HuH-7 (cell line): ENCODE data around the gene LIMA1.
"Not testable (repeated sequence)": the region's sequence is repeated elsewhere in the genome, so short reads cannot be mapped to it uniquely, and the experiment has no call there.

Source experiments
- DNase-seq: peaks from one replicate; pipeline ENCODE4 v3.0.0; 2011; ENCODE audit warnings: low spot score

The LIMA1 gene

GRCh38 chr12:50287271-50287670 is 4.0 kb upstream of the LIMA1 start:
- no peak for DNase-seq

GRCh38 chr12:50285253-50285652 is 1.9 kb upstream of the LIMA1 start:
- no peak for DNase-seq

GRCh38 chr12:50282721-50283228 is 545 bp downstream of the LIMA1 start:
- peak; percentile 36 for DNase-seq

- DNase-seq, result no peak
These were observed 3.8 kb downstream of the LIMA1 start for GRCh38 chr12:50279501-50279900.

- DNase-seq, result peak; percentile 29
These were observed 6.2 kb downstream of the LIMA1 start for GRCh38 chr12:50276912-50277671.

GRCh38 chr12:50276068-50276467 is 7.3 kb downstream of the LIMA1 start:
- DNase-seq, result no peak

- no peak for DNase-seq
These were observed 7.8 kb downstream of the LIMA1 start for GRCh38 chr12:50275556-50275955.

GRCh38 chr12:50275127-50275526 is 8.2 kb downstream of the LIMA1 start:
- DNase-seq, result not testable (repeated sequence)

- peak; percentile 43 for DNase-seq
These were observed 11.5 kb downstream of the LIMA1 start for GRCh38 chr12:50271724-50272247.

GRCh38 chr12:50268482-50268881 is 14.8 kb downstream of the LIMA1 start:
- no peak for DNase-seq

GRCh38 chr12:50265770-50266524 is 17.4 kb downstream of the LIMA1 start:
- no peak for DNase-seq

GRCh38 chr12:50263832-50264231 is 19.5 kb downstream of the LIMA1 start:
- no peak for DNase-seq

- DNase-seq, result no peak
These were observed 21.7 kb downstream of the LIMA1 start for GRCh38 chr12:50261654-50262053.

GRCh38 chr12:50258167-50258551 is 25.2 kb downstream of the LIMA1 start:
- no peak for DNase-seq

GRCh38 chr12:50257236-50258166 is 25.8 kb downstream of the LIMA1 start:
- no peak for DNase-seq

GRCh38 chr12:50256761-50257160 is 26.6 kb downstream of the LIMA1 start:
- DNase-seq, result no peak

- DNase-seq, result no peak
These were observed 30.2 kb downstream of the LIMA1 start for GRCh38 chr12:50252977-50253602.

GRCh38 chr12:50251619-50252252 is 31.6 kb downstream of the LIMA1 start:
- no peak for DNase-seq

- no peak for DNase-seq
These were observed 33.7 kb downstream of the LIMA1 start for GRCh38 chr12:50249464-50250182.

GRCh38 chr12:50248883-50249282 is 34.4 kb downstream of the LIMA1 start:
- no peak for DNase-seq
